Stimulated activated CD4-positive, alpha-beta T cell treated with anti-CD3 and anti-CD28 coated beads, Interleukin-2, amount 100 ng/mL, for 4 hours (primary cell): ENCODE measurements around the gene SFT2D1.
"Not testable (repeated sequence)": the region's sequence is repeated elsewhere in the genome, so short reads cannot be mapped to it uniquely, and the experiment has no call there.

Experiments
- DNase-seq: peaks from one replicate; pipeline ENCODE4 v3.0.0-alpha.2; 2020; ENCODE audit warnings: low read depth

Gene SFT2D1

DNA sequence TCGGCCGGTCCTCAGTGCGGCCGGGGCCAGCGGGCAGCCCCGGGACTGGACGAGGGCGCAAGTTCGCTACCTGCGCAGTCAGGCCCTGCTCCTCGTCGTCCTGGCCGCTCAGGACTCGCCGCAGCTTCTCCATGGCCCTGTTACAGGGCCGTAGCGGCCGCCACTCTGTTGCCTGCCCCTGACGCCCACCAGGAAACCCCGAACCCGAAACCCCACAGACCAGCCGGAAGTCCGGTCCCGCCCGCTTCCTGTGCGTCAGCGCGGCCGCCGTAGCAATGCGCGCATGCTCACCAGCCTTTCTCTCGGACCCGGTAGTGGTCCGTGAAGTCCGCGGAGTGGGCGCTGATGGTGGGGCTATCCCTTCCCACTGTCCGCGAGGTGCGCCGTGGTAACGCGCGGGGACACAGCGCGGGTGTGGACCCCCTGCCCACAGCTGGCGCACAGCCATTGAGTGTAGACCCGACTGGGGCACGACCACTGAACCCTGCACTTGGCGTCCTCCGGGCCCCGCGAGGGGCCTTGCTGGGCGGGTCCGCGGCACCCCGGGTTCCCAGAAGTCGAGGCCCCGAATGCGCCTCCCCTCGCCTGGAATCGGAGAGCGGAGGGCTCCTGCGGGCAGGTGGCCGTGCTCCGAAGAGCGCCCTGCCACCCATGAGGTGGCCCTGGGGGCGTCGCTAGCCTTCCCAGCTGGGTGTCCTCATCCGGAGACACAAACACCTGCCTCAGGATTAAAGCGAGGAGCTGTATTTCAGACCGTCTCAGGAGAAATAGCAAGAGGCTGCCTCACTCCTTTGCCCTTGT lies at the start of gene SFT2D1:
SFT2D1 (minus strand) TSS at position 197 of the 801 bp plus-strand sequence; CDS start at position 133, 64 bp downstream.
- peak; percentile 60 for DNase-seq

DNA sequence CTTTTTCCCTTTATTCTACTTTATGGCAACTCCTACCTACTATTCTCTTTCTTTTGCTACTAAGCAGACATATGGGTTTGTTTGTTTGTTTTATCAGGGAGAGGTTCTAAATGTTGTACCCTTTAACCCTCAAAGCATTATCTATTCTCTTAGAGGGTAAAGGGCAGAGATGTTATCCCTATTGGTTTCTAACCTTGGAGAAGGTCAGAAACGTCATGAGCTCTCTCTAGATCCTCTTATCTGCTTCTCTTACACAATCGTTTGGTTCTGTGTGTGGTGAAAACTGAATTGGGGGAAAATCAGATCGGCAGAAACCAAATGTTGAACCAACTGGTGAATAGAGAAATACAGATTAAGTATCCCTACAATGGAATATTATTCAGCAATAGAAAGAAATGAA lies 46.8 kb upstream of the SFT2D1 start:
- no peak for DNase-seq

DNA sequence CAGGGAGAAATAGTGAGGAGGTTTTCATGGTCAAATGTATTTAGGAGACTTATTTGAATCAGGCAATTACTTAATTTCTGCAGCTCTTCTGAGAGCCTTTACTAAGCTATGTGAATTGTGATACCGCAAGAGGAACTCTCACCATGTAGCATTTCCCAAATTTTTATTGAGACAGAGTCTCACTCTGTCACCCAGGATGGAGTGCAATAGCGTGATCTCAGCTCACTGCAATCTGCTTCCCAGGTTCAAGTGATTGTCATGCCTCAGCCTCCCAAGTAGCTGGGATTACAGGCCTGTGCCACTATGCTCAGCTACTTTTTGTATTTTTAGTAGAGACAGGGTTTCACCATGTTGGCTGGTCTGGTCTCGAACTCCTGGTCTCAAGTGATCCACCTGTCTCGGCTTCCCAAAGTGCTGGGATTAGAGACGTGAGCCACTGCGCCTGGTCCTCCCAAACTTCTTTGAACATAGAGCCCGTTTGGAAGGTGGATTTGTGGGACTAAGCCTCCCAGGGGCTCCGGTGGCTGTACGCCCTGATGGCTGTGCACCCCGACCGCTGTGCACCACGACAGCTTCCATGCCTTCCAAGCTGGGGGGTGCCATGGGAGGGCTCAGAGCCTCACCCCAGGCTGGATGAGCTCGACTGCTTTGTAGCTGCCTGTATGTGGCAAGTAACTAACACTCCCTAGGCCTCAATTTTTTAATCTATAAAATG lies 46.1 kb upstream of the SFT2D1 start:
- DNase-seq = no peak

DNA sequence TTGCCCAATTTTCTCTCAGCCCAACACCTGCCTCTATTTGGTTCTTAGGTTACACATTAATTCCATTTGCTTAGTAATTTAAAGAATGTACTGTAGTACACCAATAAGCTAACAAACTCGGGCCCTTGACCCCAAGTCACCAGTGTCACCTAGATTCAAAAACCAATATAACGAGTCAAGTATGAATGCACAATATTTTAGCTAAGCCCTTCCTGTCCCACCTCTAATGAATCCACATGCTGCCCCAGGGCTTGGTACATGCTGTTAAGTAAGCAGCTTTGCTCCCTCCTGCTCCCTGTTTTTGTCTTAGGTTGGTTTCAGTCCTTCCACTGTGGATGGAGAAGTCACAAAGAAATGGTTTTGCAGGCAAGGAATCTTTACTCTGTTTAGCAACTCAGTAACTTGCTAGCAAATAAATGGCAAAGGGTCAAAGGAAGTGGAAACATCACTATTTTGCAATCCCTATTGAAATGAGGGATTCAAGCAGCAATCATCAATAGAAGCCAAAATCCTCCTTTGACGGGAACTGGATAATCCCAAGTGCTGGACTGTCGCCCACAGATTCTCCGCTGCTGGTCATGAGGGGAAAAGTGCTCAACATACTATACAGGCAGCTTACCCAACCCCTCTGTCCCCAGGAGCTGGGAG lies 45.4 kb upstream of the SFT2D1 start:
- DNase-seq = no peak

DNA sequence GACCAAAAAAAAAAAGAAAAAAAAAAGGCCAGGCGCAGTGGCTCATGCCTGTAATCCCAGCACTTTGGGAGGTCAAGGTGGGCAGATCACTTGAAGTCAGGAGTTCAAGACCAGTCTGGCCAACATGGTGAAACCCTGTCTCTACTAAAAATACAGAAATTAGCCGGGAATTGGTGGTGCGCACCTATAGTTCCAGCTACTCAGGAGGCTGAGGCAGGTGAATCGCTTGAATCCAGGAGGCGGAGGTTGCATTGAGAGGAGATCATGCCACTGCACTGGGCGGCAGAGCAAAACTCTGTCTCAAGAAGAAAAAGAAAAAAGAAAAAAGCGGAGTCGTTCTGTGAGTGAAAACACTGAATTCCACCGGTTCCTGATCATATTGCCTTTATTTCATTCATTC lies 44.8 kb upstream of the SFT2D1 start:
- not testable (repeated sequence) for DNase-seq

DNA sequence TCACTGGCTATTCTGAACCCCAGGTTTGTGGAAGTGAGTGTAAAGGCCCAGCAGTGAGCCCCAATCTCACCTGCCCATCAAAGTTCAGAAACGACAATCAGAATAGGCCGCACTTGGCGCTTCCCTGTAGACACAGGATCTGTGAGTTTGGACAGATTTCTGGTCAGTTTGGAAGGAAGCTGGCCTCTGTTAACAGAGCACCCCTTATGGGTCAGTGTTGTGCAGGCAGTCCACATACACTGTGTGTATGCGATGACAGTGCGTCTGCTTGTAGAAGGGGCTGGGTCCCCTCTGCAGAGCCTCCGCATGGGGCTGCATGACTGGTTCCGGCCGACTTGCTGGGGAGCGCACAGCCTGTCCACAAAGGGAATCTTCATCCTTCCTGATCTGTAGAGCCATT lies 43.8 kb upstream of the SFT2D1 start:
- DNase-seq = no peak

DNA sequence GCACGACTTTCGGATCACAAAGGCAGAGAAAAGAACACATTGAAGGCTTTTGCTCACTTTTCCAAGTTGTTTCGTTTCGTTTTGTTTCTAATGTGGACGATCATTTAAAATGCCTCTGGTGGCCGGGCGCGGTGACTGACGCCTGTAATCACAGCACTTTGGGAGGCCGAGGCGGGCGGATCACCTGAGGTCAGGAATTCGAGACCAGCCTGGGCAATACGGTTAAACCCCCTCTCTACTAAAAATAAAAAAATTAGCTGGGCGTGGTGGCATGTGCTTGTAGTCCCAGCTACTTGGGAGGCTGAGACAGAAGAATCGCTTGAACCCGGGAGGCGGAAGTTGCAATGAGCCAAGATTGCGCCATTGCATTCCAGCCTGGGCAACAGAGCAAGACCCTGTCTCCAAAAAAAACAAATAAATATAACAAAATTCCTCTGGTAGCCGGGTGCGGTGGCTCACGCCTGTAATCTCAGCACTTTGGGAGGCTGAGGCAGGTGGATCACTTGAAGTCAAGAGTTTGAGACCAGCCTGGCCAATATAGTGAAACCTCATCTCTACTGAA lies 41.5 kb upstream of the SFT2D1 start:
- DNase-seq = peak; percentile 3

DNA sequence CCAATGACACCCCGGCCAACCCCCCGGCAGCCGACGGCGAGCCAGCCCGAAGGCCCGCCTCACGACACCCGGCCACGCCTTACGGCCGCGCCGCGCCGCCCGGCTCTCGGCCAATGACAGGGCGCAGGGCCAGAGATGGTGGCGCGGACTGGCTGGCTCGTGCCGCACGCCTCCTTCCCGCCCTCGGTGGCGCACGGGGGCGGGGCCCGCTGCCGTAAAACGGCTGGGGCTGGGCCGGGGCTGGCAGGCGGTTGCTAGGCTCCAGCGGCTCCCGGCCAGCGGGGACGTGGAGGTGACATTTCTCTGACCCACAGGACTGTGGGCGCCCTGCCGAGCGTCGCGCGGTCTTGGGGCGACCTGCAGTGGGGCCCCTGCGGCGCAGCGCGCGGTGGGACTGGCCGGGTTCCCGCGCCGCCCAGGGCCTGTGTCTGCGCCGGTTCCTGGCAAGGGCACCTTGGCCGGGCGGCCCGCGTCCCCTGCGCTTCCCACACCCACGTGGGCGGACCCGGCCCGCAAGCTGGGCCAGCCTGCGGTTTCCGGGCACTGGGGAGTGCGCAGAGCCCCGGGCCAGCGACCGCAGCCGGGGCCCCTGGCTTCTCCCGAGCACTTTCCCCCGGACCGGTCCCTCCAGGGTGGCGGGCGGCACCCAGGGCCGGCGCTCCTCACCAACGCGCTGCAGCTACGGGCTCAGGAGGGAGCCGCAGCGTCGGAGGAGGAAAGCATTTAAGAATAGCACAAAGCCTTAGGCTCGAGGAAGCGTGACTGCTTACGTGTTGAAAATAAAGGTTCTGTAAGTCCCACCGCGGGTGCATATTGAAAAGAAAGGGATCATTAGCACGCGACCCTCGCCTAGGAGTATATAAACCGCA lies 40.8 kb upstream of the SFT2D1 start, which contains the start of gene MPC1:
MPC1 (minus strand) TSS at position 8 of the 869 bp plus-strand sequence. CDS start 64 bp downstream, outside the sequence.
- DNase-seq = peak; percentile 90

DNA sequence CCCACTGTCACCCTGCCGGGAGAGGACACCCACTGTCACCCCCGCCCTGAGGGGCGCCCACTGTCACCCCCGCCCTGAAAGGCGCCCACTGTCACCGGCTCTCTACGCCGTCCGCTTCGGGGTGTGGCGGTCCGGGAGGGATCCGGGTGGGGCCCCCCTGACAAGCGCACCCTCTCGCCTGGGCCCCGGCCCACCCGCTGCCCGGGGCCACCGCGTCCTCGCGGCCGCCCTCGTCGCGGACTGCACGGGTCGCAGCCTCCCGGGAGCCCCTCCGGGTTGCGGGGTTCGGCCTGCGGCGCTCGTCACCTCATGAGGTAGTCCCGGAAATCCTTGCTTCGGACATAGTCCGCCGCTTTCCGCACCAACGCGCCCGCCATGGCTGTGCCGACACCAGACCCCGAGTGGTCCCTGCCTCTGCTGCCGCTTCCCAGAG lies 40.2 kb upstream of the SFT2D1 start:
- no peak for DNase-seq

DNA sequence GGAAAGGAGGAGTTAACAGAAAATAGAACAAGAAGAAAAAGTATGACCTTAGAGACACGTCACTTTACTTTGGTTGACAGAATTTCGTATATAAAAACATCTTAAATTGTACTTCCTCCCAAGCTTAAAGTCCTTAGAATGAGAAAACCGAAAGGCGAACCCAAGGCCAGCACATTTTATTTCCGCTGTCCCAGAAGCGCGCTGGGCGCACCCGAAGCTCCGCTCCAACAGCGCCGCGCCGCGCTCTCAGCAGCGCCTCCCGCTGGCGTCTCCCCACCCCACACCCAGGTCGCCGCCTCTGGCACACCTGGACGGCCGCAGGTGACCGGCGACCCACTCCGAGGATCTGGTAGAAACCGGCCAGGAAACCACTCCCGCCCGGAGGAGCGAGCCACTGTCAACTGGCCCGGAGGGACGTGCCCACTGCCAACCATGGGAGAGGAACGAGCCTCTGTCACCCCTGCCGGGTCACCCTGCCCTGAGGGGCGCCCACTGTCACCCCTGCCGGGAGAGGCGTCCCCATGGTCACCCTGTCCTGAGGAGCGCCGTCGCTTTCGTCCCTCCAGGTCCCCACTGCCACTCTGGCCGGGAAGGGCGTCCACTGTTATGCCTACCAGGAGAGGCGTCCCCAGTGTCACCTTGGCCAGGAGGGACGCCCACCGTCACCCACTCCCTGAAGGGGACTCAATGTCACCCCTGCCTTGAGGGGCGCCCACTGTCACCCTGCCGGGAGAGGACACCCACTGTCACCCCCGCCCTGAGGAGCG lies 39.6 kb upstream of the SFT2D1 start:
- DNase-seq = peak; percentile 48

DNA sequence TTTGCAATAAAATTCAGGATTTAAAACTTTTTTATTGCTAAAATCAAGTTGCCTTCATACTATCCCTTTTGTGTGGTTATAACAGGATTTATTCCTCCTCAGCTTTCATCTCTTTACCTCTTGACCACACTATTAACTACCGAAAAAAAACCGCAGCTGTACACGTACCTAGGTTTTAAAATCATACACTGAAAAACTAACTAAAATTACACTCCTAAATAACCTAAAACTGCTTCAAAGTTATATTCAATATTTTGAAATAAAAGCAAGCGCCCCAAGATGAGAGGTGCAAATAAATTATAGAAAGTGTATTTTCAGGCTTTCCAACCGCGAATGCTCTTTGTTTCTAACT lies 39.0 kb upstream of the SFT2D1 start:
- DNase-seq = no peak

DNA sequence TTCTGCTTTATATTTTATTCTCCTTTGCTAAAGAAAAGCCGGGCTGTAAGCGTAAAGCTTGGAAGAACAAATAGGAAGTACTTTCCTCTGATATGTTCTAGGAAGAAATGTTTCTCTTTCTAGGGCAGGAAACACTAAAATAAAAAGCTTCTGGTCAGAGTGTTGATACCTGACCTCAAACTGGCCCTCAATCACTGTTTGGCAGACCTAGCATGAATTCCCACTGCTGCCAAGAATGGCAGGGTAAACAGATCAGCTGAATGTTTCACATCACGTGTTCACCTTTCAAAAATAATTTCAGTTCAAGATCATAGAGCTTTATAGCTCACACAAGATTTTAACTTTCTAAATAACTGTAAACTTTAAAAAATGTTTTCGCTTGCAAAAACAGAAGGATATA lies 37.5 kb upstream of the SFT2D1 start:
- no peak for DNase-seq

DNA sequence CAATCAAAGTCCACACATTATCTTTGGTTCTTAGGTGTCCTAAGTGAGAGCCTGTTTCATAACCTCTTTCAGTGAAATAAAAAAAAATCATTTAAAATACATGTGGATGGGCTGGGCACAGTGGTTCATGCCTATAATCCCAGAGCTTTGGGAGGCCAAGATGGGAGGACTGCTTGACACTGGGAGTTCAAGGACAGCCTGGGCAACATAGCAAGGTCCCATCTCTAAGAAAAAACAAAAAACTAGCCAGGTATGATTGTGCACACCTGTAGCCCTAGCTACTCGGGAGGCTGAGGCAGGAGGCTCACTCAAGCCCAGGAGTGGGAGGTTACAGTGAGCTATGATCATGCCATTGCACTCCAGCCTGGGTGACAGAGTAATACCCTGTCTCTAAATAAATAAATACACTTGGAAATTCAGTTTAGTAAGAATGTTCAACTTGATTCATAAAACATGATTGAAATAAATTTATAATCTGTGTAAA lies 36.8 kb upstream of the SFT2D1 start:
- no peak for DNase-seq

DNA sequence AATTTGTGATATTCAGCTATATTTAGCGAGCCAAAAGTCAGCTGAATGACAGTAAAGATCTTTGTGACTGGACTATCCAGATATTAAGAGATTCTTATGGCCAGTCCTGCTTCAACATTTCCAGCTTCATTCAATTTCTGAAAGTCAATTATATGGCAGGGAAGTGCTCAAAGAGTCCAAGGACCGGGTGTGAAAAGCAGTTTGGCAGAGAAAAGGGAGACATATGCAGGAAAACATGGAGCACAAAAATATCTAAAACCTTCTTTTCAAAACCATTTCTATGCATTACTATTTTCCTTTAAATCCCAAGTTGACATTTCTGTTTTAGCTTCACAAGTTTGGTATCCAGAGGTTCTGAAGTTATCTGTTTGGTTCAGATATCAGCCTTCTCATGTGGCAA lies 35.4 kb upstream of the SFT2D1 start:
- no peak for DNase-seq

DNA sequence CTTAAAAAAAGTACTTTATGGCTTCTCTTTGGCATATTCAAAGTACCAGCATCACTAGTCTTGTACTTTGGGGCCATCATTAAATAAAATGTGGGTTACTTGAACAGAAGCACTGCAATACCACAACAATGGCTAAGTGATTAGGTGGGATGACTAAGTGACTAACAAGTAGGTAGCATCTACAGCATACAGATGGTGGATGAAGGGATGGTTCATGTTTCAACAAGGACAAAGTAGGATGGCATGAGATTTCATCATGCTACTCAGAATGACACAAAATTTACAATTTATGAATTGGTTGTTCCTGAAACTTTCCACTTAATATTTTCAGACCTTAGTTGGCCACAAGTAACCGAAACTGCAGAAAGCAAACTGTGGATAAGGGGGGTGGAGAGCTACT lies 32.7 kb upstream of the SFT2D1 start:
- DNase-seq = no peak

DNA sequence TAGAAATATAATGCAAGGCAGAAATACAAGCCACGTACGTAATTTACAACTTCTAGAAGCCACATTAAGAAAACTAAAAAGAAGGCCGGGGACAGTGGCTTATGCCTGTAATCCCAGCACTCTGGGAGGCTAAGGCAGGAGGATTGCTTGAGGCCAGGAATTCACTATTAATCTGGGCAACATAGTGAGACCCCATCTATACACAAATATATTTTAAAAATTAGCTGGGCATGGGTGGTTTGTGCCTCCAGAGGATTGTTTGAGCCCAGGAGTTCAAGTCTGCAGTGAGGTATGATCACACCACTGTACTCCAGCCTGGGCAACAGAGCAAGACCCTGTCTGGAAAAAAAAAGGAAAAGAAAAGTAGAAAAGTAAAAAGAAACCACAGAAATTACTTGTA lies 28.1 kb upstream of the SFT2D1 start:
- no peak for DNase-seq

DNA sequence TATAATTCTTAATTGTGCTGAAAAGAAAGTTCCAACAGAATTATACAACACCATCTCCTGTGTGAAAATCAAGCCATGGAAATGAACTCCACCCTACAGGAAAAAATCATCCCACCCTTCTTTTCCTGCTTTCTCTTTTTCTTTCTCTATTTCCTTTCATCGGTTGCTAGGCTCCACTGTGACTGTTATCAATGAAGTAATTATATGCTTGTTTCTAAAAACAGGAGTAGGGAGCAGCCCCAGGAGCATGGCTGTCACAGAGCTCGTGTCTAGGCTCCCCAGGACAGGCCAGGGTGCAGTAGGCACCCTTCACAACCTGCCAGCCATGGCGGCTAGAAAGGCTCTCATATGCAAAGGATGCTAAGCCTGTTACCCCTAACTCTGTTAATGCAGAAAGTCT lies 27.4 kb upstream of the SFT2D1 start:
- DNase-seq = no peak

DNA sequence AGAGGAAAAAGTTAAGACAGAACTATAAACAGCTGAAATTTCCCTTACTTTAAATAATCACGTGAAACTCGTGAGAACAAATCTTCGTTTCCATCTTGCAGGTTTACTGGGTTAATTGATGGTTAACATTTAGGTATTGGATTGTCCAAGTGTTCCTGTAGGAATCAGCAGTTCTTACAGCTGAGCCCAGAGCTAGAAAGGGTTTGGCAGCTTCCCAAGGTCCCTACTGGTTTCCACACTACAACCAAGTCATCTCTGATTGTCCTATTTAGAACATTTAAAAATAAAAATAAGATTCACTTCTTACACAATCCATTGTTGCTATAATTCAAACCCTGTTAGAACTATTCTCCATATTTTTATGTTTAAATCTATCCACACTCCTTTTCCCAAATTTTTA lies 24.6 kb upstream of the SFT2D1 start:
- no peak for DNase-seq

DNA sequence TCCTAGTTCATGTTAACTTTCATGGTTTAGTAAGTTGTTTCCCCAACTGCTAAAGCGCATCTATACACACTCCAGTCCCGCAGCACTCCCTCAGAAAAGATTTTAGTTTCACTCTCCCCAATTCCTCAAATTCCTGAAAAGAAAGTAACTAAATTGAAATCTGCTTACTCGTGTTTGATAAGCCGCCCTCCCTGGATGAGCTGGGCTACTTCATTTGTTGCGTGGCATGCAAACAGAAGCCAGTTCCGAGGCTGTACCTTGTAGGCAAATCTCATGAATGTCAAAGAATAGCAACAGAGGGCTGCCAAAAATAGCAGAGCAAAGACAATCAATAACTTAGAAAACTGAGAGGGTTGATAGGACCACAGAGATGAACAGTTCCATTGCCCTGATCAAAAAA lies 23.5 kb upstream of the SFT2D1 start:
- no peak for DNase-seq

DNA sequence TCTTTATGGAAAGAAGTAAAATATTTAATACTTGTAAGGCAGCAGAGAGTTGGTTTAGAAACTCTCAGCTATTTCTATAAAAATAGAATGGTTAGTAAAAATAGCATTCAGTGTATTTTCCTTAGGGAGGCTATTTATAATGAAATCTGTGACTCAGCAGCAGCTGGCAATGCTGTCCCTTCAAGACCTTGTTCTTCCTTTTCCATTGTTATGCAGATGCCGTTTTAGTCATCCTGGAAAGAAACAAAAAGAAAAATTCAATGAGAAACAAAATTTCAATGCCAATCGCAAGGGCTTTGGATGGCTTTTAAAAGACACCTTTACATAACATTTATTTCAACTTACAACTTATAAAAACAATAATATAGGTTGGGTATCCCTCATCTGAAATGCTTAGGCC lies 22.9 kb upstream of the SFT2D1 start:
- DNase-seq = no peak

DNA sequence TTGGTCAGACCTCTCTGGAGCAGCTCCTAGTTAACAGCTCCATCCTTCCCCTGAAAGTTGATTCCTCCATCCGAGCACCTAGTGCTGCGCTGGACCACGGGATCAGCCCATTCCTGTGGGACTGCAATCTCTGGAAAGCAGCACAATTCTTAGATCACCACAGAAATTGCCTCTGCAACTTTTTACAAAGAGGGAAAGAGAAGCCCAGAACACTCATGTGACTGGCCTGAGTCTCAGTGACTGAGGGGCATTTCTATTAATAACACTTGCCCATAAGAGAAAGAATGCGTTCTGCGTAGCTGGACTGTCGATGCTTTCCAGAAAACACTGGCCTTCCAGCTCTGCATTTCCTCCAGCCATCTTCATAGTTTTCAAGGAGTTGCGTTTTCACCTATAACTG lies 22.1 kb upstream of the SFT2D1 start:
- DNase-seq = no peak
